Liver (tissue), 3 donors: ENCODE data around the gene SNX18.
"Not testable (repeated sequence)": the region's sequence is repeated elsewhere in the genome, so short reads cannot be mapped to it uniquely, and the experiment has no call there.

ENCODE experiments used
- NR2F2 ChIP-seq: IDR thresholded peaks from 2 replicates; pipeline ENCODE4 v1.6.1; 2016; ENCODE audit warnings: antibody characterized with exemption
- RAD21 ChIP-seq, 2 donors: IDR thresholded peaks; 2 replicates each; pipeline ENCODE4 v1.6.1; 2016; ENCODE audit warnings: antibody characterized with exemption in 2 of 2, mild to moderate bottlenecking in 2 of 2
- TAF1 ChIP-seq: conservative IDR thresholded peaks from 2 replicates; pipeline ENCODE4 v1.6.1; 2016; ENCODE audit warnings: antibody characterized with exemption, mild to moderate bottlenecking
- TF ChIP-seq, protein P1 (sequence below): fragments of 150-350 bp; IDR thresholded peaks from 2 replicates; pipeline ENCODE4 v1.5.1; 2017; ENCODE audit warnings: improper control_type of control experiment, low read depth, low read length; ENCODE audit not compliant: missing input control
- TF ChIP-seq, protein P2 (sequence below): IDR thresholded peaks from 2 replicates; pipeline ENCODE4 v1.6.1; 2016; ENCODE audit warnings: antibody characterized with exemption
- donor health status: healthy.
- donor health status: healthy.

DNA sequence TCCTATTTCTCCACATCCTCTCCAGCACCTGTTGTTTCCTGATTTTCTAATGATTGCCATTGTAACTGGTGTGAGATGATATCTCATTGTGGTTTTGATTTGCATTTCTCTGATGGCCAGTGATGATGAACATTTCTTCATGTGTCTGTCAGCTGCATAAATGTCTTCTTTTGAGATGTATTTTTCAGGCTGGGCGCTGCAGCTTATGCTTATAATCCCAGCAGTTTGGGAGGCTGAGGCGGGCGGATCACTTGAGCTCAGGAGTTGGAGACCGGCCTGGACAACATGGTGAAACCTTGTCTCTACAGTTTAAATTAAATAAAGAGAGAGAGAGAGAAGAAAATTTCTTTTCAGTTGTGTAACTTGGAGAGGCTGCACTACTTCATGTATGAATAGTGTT, 19.3 kb downstream of the SNX18 start:
- TF ChIP-seq, protein P1, sequence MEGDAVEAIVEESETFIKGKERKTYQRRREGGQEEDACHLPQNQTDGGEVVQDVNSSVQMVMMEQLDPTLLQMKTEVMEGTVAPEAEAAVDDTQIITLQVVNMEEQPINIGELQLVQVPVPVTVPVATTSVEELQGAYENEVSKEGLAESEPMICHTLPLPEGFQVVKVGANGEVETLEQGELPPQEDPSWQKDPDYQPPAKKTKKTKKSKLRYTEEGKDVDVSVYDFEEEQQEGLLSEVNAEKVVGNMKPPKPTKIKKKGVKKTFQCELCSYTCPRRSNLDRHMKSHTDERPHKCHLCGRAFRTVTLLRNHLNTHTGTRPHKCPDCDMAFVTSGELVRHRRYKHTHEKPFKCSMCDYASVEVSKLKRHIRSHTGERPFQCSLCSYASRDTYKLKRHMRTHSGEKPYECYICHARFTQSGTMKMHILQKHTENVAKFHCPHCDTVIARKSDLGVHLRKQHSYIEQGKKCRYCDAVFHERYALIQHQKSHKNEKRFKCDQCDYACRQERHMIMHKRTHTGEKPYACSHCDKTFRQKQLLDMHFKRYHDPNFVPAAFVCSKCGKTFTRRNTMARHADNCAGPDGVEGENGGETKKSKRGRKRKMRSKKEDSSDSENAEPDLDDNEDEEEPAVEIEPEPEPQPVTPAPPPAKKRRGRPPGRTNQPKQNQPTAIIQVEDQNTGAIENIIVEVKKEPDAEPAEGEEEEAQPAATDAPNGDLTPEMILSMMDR, result not testable (repeated sequence)
- not testable (repeated sequence) for TF ChIP-seq NR2F2; RAD21 (IDR thresholded peaks at IDR 0.05); TAF1
- TF ChIP-seq, protein P2, sequence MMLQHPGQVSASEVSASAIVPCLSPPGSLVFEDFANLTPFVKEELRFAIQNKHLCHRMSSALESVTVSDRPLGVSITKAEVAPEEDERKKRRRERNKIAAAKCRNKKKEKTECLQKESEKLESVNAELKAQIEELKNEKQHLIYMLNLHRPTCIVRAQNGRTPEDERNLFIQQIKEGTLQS, result not testable (repeated sequence)
